Neutrophil (primary cell): ENCODE results near the gene DSN1.
"Not testable (repeated sequence)": the region's sequence is repeated elsewhere in the genome, so short reads cannot be mapped to it uniquely, and the experiment has no call there.

Experiments used
- H3K27ac ChIP-seq: fragments of 200-600 bp; sonication (generic); 2 replicates; pipeline ENCODE4 v1.5.1; 2016; ENCODE audit warnings: mild to moderate bottlenecking, moderate library complexity
- H3K27me3 ChIP-seq: fragments of 200-600 bp; sonication (generic); 2 replicates; pipeline ENCODE4 v1.6.0; 2016; ENCODE audit warnings: mild to moderate bottlenecking
- H3K36me3 ChIP-seq: fragments of 200-600 bp; sonication (generic); 2 replicates; pipeline ENCODE4 v1.5.1; 2017
- H3K4me1 ChIP-seq, 2 experiments: fragments of 200-600 bp in 1 of 2; sonication (generic) in 1 of 2; 1 replicate in 1 of 2; 2 replicates in 1 of 2; pipeline versions ENCODE4 v1.5.1 to v1.6.1; 2013 to 2016; ENCODE audit warnings: low read depth in 1 of 2, low read length in 1 of 2, mild to moderate bottlenecking in 1 of 2, moderate library complexity in 1 of 2; ENCODE audit not compliant: control insufficient read depth in 1 of 2, insufficient read depth in 1 of 2
- H3K4me3 ChIP-seq, 2 experiments: fragments of 200-600 bp in 1 of 2; sonication (generic) in 1 of 2; 1 replicate in 1 of 2; 2 replicates in 1 of 2; pipeline ENCODE4 v1.5.1; 2013 to 2016; ENCODE audit warnings: low read depth in 1 of 2, low read length in 1 of 2, mild to moderate bottlenecking in 1 of 2, moderate library complexity in 1 of 2
- H3K9me3 ChIP-seq: fragments of 200-600 bp; sonication (generic); 2 replicates; pipeline ENCODE4 v1.5.1; 2016
- CTCF ChIP-seq: fragments of 200-600 bp; sonication (generic); IDR thresholded peaks from 2 replicates; pipeline ENCODE4 v1.5.1; 2016; ENCODE audit warnings: antibody characterized with exemption

Gene DSN1

GRCh38 chr20:36802326-36803222 is 29.0 kb upstream of the DSN1 start:
- no peaks in the 10 kb centered on the region for H3K4me1 ChIP-seq
- H3K27me3 ChIP-seq = no peaks in the 10 kb centered on the region
- no peak overlapping the region for H3K4me3 ChIP-seq
- no peaks in the 10 kb centered on the region for H3K9me3 ChIP-seq
- no peak for TF ChIP-seq CTCF
- no peaks in the 10 kb centered on the region for H3K36me3 ChIP-seq
- no peak overlapping the region for H3K27ac ChIP-seq

GRCh38 chr20:36800410-36800809 is 26.8 kb upstream of the DSN1 start:
- Histone ChIP-seq H3K9me3 (no peaks in the 10 kb centered on the region), H3K27ac (no peak overlapping the region), H3K4me1 (no peaks in the 10 kb centered on the region), H3K4me3 (no peak overlapping the region), H3K36me3 (no peaks in the 10 kb centered on the region), H3K27me3 (no peaks in the 10 kb centered on the region)
- TF ChIP-seq CTCF = no peak

- H3K4me1 ChIP-seq, H3K4me3 ChIP-seq, H3K36me3 ChIP-seq, H3K9me3 ChIP-seq, H3K27ac ChIP-seq, H3K27me3 ChIP-seq: not testable (repeated sequence)
Measured at GRCh38 chr20:36799313-36799712, 25.8 kb upstream of the DSN1 start.

GRCh38 chr20:36796875-36797274 is 23.3 kb upstream of the DSN1 start:
- Histone ChIP-seq H3K4me3 (no peak overlapping the region), H3K27me3 (no peaks in the 10 kb centered on the region), H3K4me1 (no peaks in the 10 kb centered on the region), H3K36me3 (no peaks in the 10 kb centered on the region), H3K9me3 (no peaks in the 10 kb centered on the region), H3K27ac (no peak overlapping the region)
- no peak for TF ChIP-seq CTCF

- Histone ChIP-seq H3K27me3 (no peaks in the 10 kb centered on the region), H3K4me1 (no peaks in the 10 kb centered on the region), H3K27ac (no peak overlapping the region), H3K4me3 (no peak overlapping the region), H3K9me3 (no peaks in the 10 kb centered on the region), H3K36me3 (no peaks in the 10 kb centered on the region)
- no peak for TF ChIP-seq CTCF
Measured at GRCh38 chr20:36796117-36796516, 22.6 kb upstream of the DSN1 start.

GRCh38 chr20:36795691-36796090 is 22.1 kb upstream of the DSN1 start:
- H3K27ac ChIP-seq = no peak overlapping the region
- H3K9me3 ChIP-seq = no peaks in the 10 kb centered on the region
- TF ChIP-seq CTCF = no peak
- H3K27me3 ChIP-seq = no peaks in the 10 kb centered on the region
- no peak overlapping the region for H3K4me3 ChIP-seq
- H3K4me1 ChIP-seq = no peaks in the 10 kb centered on the region
- no peaks in the 10 kb centered on the region for H3K36me3 ChIP-seq
